Panc1 (cell line): ENCODE results near the gene SETDB1. TPM values are rescaled to one million over a fixed set of nuclear protein-coding genes. Genes with fewer than 3 reads are reported as not detected.

Experiments used
- ATAC-seq: fragments of 200-7000 bp; cut with Tn5 transposase; 2 replicates; pipeline ENCODE4 v1.9.1; 2020; ENCODE audit warnings: mild to moderate bottlenecking, moderate library complexity
- BruUV-seq: library from RNA; stranded (reverse); fragments of 400-500 nt; replicated peaks from 2 replicates; lab custom pipeline; 2021; lab: Mats Ljungman, UMichigan
- CTCF ChIA-PET: fragments of 300-600 bp; sonication (Branson Sonifier 250); formaldehyde crosslinking; loops from one replicate; lab custom pipeline; 2022; ENCODE audit warnings: antibody characterized with exemption; lab: Charles Lee
- POLR2A ChIA-PET: fragments of 300-600 bp; sonication (Branson Sonifier 250); formaldehyde crosslinking; loops from one replicate; lab custom pipeline; 2022; ENCODE audit warnings: antibody characterized with exemption; lab: Charles Lee
- DNase-seq: peaks from one replicate; pipeline ENCODE4 v3.0.0-alpha.2; 2010; ENCODE audit warnings: low read depth, low spot score
- H3K27ac ChIP-seq: 2 replicates; pipeline ENCODE4 v1.5.1; 2011; ENCODE audit warnings: mild to moderate bottlenecking, low read length, inconsistent platforms
- H3K27me3 ChIP-seq: fragments of 200-500 bp; sonication (Bioruptor generic); 2 replicates; pipeline ENCODE4 v1.6.0; 2014; ENCODE audit warnings: low read length, inconsistent platforms; ENCODE audit not compliant: control insufficient read depth, insufficient read depth
- H3K36me3 ChIP-seq: fragments of 200-500 bp; sonication (Bioruptor generic); 2 replicates; pipeline ENCODE4 v1.5.1; 2014; ENCODE audit warnings: inconsistent platforms, mild to moderate bottlenecking, low read length, moderate library complexity; ENCODE audit not compliant: control insufficient read depth, insufficient read depth
- H3K4me1 ChIP-seq: 2 replicates; pipeline ENCODE4 v1.5.1; 2011; ENCODE audit warnings: inconsistent platforms, mild to moderate bottlenecking, low read length, moderate library complexity; ENCODE audit not compliant: control insufficient read depth, insufficient read depth
- H3K4me3 ChIP-seq, 2 experiments: 2 replicates each; pipeline ENCODE4 v1.5.1; 2011 to 2012; ENCODE audit warnings: low read depth in 2 of 2, low read length in 2 of 2, mild to moderate bottlenecking in 2 of 2, inconsistent platforms in 1 of 2, moderate library complexity in 1 of 2
- H3K9me3 ChIP-seq: fragments of 200-500 bp; sonication (Bioruptor generic); 2 replicates; pipeline ENCODE4 v1.5.1; 2014; ENCODE audit warnings: low read depth, mild to moderate bottlenecking, inconsistent platforms, low read length, moderate library complexity; ENCODE audit not compliant: control insufficient read depth, insufficient read depth
- POLR2AphosphoS5 ChIP-seq: IDR thresholded peaks from 2 replicates; pipeline ENCODE4 v1.6.1; 2012; ENCODE audit warnings: mild to moderate bottlenecking, low read depth, low read length, moderate library complexity
- SIN3A ChIP-seq: IDR thresholded peaks from 2 replicates; pipeline ENCODE4 v1.6.1; 2012; ENCODE audit warnings: low read depth, mild to moderate bottlenecking, low read length, moderate library complexity, borderline replicate concordance; ENCODE audit not compliant: insufficient read depth
- TCF7L2 ChIP-seq: IDR thresholded peaks from 2 replicates; pipeline ENCODE4 v1.6.1; 2011; ENCODE audit warnings: mild to moderate bottlenecking, low read depth, low read length, inconsistent platforms
- in situ Hi-C: cut with HindIII; loops from 2 replicates; pipeline ENCODE4 v1.10.0; 2016; ENCODE audit warnings: low sequenced_read_pairs, low pct_unique_long_range_greater_than_20kb
- intact Hi-C: fragments of 100-400 bp; cut with micrococcal nuclease; formaldehyde crosslinking; loops from one replicate; pipeline ENCODE4 v1.10.0; 2022; ENCODE audit not compliant: unreplicated experiment
- total RNA-seq: library from RNA; stranded (reverse); gene quantifications from one replicate; pipeline ENCODE4 v1.2.1, GENCODE V29; 2021; ENCODE audit not compliant: unreplicated experiment
- TF ChIP-seq, protein P1 (sequence below), 2 experiments: IDR thresholded peaks; 2 replicates each; pipeline ENCODE4 v1.6.1; 2011 to 2012; ENCODE audit warnings: low read depth in 2 of 2, control low read depth in 1 of 2, low read length in 1 of 2, mild to moderate bottlenecking in 1 of 2, moderate library complexity in 1 of 2; ENCODE audit not compliant: insufficient read depth in 1 of 2
- TF ChIP-seq, protein P2 (sequence below): fragments of 450-650 bp; IDR thresholded peaks from 2 replicates; pipeline ENCODE4 v1.5.1; 2017; ENCODE audit warnings: mild to moderate bottlenecking

Gene SETDB1
- total RNA-seq, 1 experiment from 2014 or later: 43.3 TPM

DNA sequence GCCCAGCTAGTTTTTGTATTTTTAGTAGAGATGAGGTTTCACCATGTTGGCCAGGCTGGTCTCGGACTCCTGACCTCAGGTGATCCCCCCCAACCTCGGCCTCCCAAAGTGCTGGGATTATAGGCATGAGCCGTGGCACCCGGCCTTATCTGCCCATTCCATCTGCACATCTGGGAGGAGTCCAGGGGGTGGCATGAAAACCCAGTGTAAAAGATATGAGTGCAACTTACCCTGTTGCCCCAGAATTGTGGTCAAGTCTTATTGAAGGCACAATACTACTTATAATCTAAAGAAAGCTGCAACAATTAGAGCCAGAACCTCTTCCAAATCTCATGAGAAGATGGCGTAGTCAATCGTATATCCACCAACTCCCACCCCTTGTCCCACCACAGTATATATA lies 20.9 kb upstream of the SETDB1 start:
- H3K4me1 ChIP-seq: no peaks in the 10 kb centered on the region
- intact Hi-C loops (no loop called here), in situ Hi-C loops (no loop called here)
- ATAC-seq: no peak
- BruUV-seq: no TSS peak
- DNase-seq: no peak
- no peaks in the 10 kb centered on the region for H3K36me3 ChIP-seq
- no peak overlapping the region for H3K27ac ChIP-seq
- POLR2A ChIA-PET: interaction anchor here (0.6 kb wide), 1 partner anchor 337 kb away, joined by 6 read pairs; no protein-coding TSS in a partner anchor
- CTCF ChIA-PET: no interaction called here
- no peak overlapping the region for H3K4me3 ChIP-seq
- H3K27me3 ChIP-seq: no peaks in the 10 kb centered on the region
- TF ChIP-seq, protein P1, sequence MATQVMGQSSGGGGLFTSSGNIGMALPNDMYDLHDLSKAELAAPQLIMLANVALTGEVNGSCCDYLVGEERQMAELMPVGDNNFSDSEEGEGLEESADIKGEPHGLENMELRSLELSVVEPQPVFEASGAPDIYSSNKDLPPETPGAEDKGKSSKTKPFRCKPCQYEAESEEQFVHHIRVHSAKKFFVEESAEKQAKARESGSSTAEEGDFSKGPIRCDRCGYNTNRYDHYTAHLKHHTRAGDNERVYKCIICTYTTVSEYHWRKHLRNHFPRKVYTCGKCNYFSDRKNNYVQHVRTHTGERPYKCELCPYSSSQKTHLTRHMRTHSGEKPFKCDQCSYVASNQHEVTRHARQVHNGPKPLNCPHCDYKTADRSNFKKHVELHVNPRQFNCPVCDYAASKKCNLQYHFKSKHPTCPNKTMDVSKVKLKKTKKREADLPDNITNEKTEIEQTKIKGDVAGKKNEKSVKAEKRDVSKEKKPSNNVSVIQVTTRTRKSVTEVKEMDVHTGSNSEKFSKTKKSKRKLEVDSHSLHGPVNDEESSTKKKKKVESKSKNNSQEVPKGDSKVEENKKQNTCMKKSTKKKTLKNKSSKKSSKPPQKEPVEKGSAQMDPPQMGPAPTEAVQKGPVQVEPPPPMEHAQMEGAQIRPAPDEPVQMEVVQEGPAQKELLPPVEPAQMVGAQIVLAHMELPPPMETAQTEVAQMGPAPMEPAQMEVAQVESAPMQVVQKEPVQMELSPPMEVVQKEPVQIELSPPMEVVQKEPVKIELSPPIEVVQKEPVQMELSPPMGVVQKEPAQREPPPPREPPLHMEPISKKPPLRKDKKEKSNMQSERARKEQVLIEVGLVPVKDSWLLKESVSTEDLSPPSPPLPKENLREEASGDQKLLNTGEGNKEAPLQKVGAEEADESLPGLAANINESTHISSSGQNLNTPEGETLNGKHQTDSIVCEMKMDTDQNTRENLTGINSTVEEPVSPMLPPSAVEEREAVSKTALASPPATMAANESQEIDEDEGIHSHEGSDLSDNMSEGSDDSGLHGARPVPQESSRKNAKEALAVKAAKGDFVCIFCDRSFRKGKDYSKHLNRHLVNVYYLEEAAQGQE (IDR thresholded peaks at IDR 0.05; ENCODE audit: insufficient read depth in 1 of 2, low read depth in 2 of 2, low read length in 1 of 2): no peak
- TF ChIP-seq TCF7L2: no peak
- TF ChIP-seq, protein P2, sequence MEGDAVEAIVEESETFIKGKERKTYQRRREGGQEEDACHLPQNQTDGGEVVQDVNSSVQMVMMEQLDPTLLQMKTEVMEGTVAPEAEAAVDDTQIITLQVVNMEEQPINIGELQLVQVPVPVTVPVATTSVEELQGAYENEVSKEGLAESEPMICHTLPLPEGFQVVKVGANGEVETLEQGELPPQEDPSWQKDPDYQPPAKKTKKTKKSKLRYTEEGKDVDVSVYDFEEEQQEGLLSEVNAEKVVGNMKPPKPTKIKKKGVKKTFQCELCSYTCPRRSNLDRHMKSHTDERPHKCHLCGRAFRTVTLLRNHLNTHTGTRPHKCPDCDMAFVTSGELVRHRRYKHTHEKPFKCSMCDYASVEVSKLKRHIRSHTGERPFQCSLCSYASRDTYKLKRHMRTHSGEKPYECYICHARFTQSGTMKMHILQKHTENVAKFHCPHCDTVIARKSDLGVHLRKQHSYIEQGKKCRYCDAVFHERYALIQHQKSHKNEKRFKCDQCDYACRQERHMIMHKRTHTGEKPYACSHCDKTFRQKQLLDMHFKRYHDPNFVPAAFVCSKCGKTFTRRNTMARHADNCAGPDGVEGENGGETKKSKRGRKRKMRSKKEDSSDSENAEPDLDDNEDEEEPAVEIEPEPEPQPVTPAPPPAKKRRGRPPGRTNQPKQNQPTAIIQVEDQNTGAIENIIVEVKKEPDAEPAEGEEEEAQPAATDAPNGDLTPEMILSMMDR: no peak
- no peak for TF ChIP-seq SIN3A
- H3K9me3 ChIP-seq: no peaks in the 10 kb centered on the region; the same call in 1 of the 2 replicates

DNA sequence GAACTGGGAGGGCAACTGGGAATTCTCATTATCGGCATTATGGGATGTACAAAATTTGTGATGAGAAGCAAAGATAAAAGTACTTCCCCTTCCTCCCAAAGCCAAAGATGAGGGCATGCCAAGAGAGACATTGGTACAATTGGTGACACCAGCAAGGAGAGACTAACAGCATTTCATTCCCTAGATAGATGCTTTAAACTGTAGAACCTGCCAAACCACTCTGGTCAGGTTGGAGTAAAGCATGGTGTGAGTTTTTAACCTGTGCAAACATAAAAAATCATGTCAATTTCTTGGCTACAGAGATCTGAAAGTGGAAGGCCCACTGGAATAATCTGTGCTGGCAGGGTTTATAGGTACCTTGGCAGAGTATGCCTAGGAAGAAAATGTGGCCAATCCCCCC lies 19.8 kb upstream of the SETDB1 start:
- ATAC-seq (no peak), DNase-seq (no peak)
- no TSS peak for BruUV-seq
- TF ChIP-seq, protein P2: no peak
- TF ChIP-seq SIN3A (no peak), TCF7L2 (no peak), POLR2AphosphoS5 (no peak)
- TF ChIP-seq, protein P1 (IDR thresholded peaks at IDR 0.05; ENCODE audit: insufficient read depth in 1 of 2, low read depth in 2 of 2, low read length in 1 of 2): no peak
- ChIA-PET POLR2A (no interaction called here), CTCF (no interaction called here)
- in situ Hi-C loops (no loop called here), intact Hi-C loops (no loop called here)
- H3K4me3 ChIP-seq: no peak overlapping the region
- H3K4me1 ChIP-seq: no peaks in the 10 kb centered on the region
- no peaks in the 10 kb centered on the region for H3K36me3 ChIP-seq
- no peaks in the 10 kb centered on the region for H3K27me3 ChIP-seq
- no peaks in the 10 kb centered on the region; the same call in 1 of the 2 replicates for H3K9me3 ChIP-seq
- no peak overlapping the region for H3K27ac ChIP-seq
